AG09319 (cell line): ENCODE results near the gene INPP5J.

Source experiments
- DNase-seq: peaks from one replicate; pipeline ENCODE4 v3.0.0-alpha.2; 2010; ENCODE audit warnings: low read depth; ENCODE audit errors: extremely low read depth
- CTCF ChIP-seq: IDR thresholded peaks from 2 replicates; pipeline ENCODE4 v1.5.1; 2011; ENCODE audit warnings: low read depth, mild to moderate bottlenecking, inconsistent platforms, low read length, moderate library complexity

INPP5J gene

GRCh38 chr22:31090217-31091085 is 32.3 kb upstream of the INPP5J start:
- no peak for TF ChIP-seq CTCF
- DNase-seq, result no peak

- DNase-seq, result no peak
- TF ChIP-seq CTCF, result no peak
These were observed 31.4 kb upstream of the INPP5J start for GRCh38 chr22:31091106-31091975.

- TF ChIP-seq CTCF, result no peak
- DNase-seq, result no peak
These were observed 30.6 kb upstream of the INPP5J start for GRCh38 chr22:31092161-31092560.

GRCh38 chr22:31093086-31093850 is 29.5 kb upstream of the INPP5J start:
- no peak for TF ChIP-seq CTCF
- no peak for DNase-seq

- DNase-seq, result no peak
- no peak for TF ChIP-seq CTCF
These were observed 28.7 kb upstream of the INPP5J start for GRCh38 chr22:31094021-31094551.

GRCh38 chr22:31094741-31095140 is 28.0 kb upstream of the INPP5J start:
- TF ChIP-seq CTCF, result no peak
- DNase-seq, result no peak
